GM23338 (cell line): ENCODE measurements around the gene RYR2. TPM values are rescaled to one million over a fixed set of nuclear protein-coding genes. Genes with fewer than 3 reads are reported as not detected.

ENCODE experiments used
- ATAC-seq: fragments of 200-7000 bp; cut with Tn5 transposase; 3 replicates; pipeline ENCODE4 v1.9.1; 2020
- DNase-seq: peaks from one replicate; pipeline ENCODE4 v3.0.0-alpha.2; 2015; ENCODE audit warnings: low spot score
- H2AFZ ChIP-seq: fragments of 200-600 bp; sonication (generic); 2 replicates; pipeline ENCODE4 v1.8.0; 2016; ENCODE audit warnings: antibody characterized with exemption, mild to moderate bottlenecking, moderate library complexity
- H3F3A ChIP-seq: fragments of 200-600 bp; sonication (generic); replicated peaks from 2 replicates; pipeline ENCODE4 v1.8.0; 2017; ENCODE audit warnings: antibody characterized with exemption, mixed run types, low read depth
- H3K27ac ChIP-seq: fragments of 200-600 bp; sonication (generic); 2 replicates; pipeline ENCODE4 v1.6.1; 2016; ENCODE audit warnings: low read depth
- H3K27me3 ChIP-seq: fragments of 200-600 bp; sonication (generic); 2 replicates; pipeline ENCODE4 v1.8.0; 2016; ENCODE audit warnings: mild to moderate bottlenecking, mixed run types, moderate library complexity; ENCODE audit not compliant: insufficient read depth
- H3K36me3 ChIP-seq: fragments of 200-600 bp; sonication (generic); 2 replicates; pipeline ENCODE4 v1.8.0; 2016; ENCODE audit warnings: mild to moderate bottlenecking; ENCODE audit not compliant: insufficient read depth
- H3K4me1 ChIP-seq: fragments of 200-600 bp; sonication (generic); 2 replicates; pipeline ENCODE4 v1.8.0; 2016; ENCODE audit warnings: mild to moderate bottlenecking, moderate library complexity; ENCODE audit not compliant: insufficient read depth
- H3K4me2 ChIP-seq: fragments of 200-600 bp; sonication (generic); 2 replicates; pipeline ENCODE4 v1.7.1; 2017; ENCODE audit warnings: mixed run types
- H3K4me3 ChIP-seq: fragments of 200-600 bp; sonication (generic); 2 replicates; pipeline ENCODE4 v1.6.1; 2016; ENCODE audit warnings: mixed run types
- H3K79me2 ChIP-seq: fragments of 200-600 bp; sonication (generic); replicated peaks from 2 replicates; pipeline ENCODE4 v1.8.0; 2017; ENCODE audit warnings: mild to moderate bottlenecking; ENCODE audit not compliant: insufficient read depth
- H3K9me2 ChIP-seq: fragments of 200-600 bp; sonication (generic); 2 replicates; pipeline ENCODE4 v1.8.0; 2017; ENCODE audit not compliant: insufficient read depth
- H4K20me1 ChIP-seq: fragments of 200-600 bp; sonication (generic); replicated peaks from 2 replicates; pipeline ENCODE4 v1.8.0; 2017; ENCODE audit warnings: mild to moderate bottlenecking; ENCODE audit not compliant: insufficient read depth
- H3K27ac Mint-ChIP-seq: 2 replicates; pipeline ENCODE4 v1.8.0; 2020; ENCODE audit warnings: inconsistent platforms, mild to moderate bottlenecking, moderate library complexity, mixed read lengths
- H3K27me3 Mint-ChIP-seq: 3 replicates; pipeline ENCODE4 v1.8.0; 2022; ENCODE audit warnings: low read depth, mild to moderate bottlenecking, moderate library complexity, mixed read lengths, inconsistent platforms; ENCODE audit not compliant: insufficient read depth, poor library complexity
- H3K36me3 Mint-ChIP-seq: 3 replicates; pipeline ENCODE4 v1.8.0; 2021; ENCODE audit warnings: low read depth, mild to moderate bottlenecking, inconsistent platforms, moderate library complexity, mixed read lengths
- H3K4me1 Mint-ChIP-seq: 3 replicates; pipeline ENCODE4 v1.8.0; 2020; ENCODE audit warnings: mild to moderate bottlenecking, inconsistent platforms, mixed read lengths
- H3K4me3 Mint-ChIP-seq: 3 replicates; pipeline ENCODE4 v1.8.0; 2021; ENCODE audit warnings: moderate library complexity, mild to moderate bottlenecking, inconsistent platforms, mixed read lengths
- H3K9me3 Mint-ChIP-seq: 3 replicates; pipeline ENCODE4 v1.8.0; 2020; ENCODE audit warnings: moderate library complexity, mild to moderate bottlenecking, inconsistent platforms, mixed read lengths
- NANOG ChIP-seq: IDR thresholded peaks from 2 replicates; pipeline ENCODE4 v1.6.1; 2016; ENCODE audit warnings: antibody characterized with exemption, borderline replicate concordance
- POLR2AphosphoS5 ChIP-seq: IDR thresholded peaks from 2 replicates; pipeline ENCODE4 v1.6.1; 2016; ENCODE audit warnings: antibody characterized with exemption, low read depth
- STAT1 ChIP-seq: IDR thresholded peaks from one replicate; pipeline ENCODE4 v1.6.1; 2016; ENCODE audit warnings: antibody characterized with exemption; ENCODE audit not compliant: unreplicated experiment
- ZNF331 ChIP-seq: fragments of 250-450 bp; sonication (Bioruptor Pico); IDR thresholded peaks from 2 replicates; pipeline ENCODE4 v1.5.0; 2020; ENCODE audit warnings: low read depth, mild to moderate bottlenecking, moderate library complexity
- polyA plus RNA-seq: library from polyadenylated mRNA; unstranded; fragments of >200 nt; fragmentation: Nextera tagmentation; extraction: Ambion mirVana; gene quantifications from 2 replicates; pipeline ENCODE4 v1.2.1, GENCODE V29; 2016
- total RNA-seq: library from RNA; depleted of rRNA; stranded (reverse); fragments of >200 nt; shearing (Covaris generic); gene quantifications from 2 replicates; pipeline ENCODE4 v1.2.3, GENCODE V29; 2014
- TF ChIP-seq, protein P1 (sequence below), 2 experiments: fragments of 200-600 bp in 1 of 2; sonication (generic) in 1 of 2; conservative IDR thresholded peaks; 2 replicates each; pipeline versions ENCODE4 v1.5.1 to v1.6.1; 2016 to 2017; ENCODE audit warnings: antibody characterized with exemption in 2 of 2, low read depth in 2 of 2, mild to moderate bottlenecking in 2 of 2, moderate library complexity in 1 of 2
- TF ChIP-seq, protein P2 (sequence below): IDR thresholded peaks from 2 replicates; pipeline ENCODE4 v1.6.1; 2016; ENCODE audit warnings: antibody characterized with exemption
- TF ChIP-seq, protein P3 (sequence below): IDR thresholded peaks from one replicate; pipeline ENCODE4 v1.6.1; 2018; ENCODE audit warnings: antibody characterized with exemption; ENCODE audit not compliant: unreplicated experiment

RYR2 gene
- total and polyA plus RNA-seq, 2 experiments from 2014 or later: 8.9 to 10.0 TPM

DNA sequence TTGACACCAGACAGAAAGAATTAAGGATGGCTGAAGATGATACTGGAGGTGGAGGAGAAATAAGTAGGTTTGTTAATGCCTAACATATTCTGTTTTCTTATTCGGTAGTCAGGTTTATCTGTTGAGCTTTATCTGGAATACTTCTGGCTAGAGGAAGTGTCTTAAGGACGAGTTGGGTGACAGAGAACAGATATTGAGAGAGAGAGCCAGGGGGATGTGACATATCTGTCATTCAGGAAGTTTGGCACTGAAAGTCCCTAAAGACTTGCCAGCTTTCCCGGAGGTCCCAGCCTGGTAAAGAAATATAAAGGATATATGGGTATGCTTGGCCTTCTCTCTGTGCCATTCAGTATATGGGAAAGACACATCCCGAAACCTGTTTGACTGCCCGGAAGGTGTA, 568.2 kb downstream of the RYR2 start (continued):
- TF ChIP-seq STAT1 (no peak), NANOG (no peak), POLR2AphosphoS5 (no peak)
- TF ChIP-seq, protein P1, sequence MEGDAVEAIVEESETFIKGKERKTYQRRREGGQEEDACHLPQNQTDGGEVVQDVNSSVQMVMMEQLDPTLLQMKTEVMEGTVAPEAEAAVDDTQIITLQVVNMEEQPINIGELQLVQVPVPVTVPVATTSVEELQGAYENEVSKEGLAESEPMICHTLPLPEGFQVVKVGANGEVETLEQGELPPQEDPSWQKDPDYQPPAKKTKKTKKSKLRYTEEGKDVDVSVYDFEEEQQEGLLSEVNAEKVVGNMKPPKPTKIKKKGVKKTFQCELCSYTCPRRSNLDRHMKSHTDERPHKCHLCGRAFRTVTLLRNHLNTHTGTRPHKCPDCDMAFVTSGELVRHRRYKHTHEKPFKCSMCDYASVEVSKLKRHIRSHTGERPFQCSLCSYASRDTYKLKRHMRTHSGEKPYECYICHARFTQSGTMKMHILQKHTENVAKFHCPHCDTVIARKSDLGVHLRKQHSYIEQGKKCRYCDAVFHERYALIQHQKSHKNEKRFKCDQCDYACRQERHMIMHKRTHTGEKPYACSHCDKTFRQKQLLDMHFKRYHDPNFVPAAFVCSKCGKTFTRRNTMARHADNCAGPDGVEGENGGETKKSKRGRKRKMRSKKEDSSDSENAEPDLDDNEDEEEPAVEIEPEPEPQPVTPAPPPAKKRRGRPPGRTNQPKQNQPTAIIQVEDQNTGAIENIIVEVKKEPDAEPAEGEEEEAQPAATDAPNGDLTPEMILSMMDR (conservative IDR thresholded peaks at IDR 0.05; ENCODE audit: low read depth in 2 of 2): no peak

DNA sequence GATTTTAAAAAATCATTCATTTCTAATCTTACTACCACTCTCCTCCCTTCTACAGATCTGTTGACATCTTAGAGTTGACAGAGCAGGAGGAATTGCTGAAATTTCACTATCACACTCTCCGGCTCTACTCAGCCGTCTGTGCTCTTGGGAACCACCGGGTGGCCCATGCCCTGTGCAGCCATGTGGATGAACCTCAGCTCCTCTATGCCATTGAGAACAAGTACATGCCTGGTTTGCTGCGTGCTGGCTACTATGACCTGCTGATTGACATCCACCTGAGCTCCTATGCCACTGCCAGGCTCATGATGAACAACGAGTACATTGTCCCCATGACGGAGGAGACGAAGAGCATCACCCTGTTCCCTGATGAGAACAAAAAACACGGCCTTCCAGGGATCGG, 572.0 kb downstream of the RYR2 start:
- H3K9me3 Mint-ChIP-seq: peaks cover 14% of the 10 kb centered on the region; the same call in 1 of the 3 replicates
- H3K4me3 Mint-ChIP-seq: no peak overlapping the region
- Histone ChIP-seq H3K36me3 (peaks cover 17% of the 10 kb centered on the region), H4K20me1 (no peaks in the 10 kb centered on the region), H2AFZ (no peak overlapping the region), H3K4me2 (no peak overlapping the region), H3K27ac (no peak overlapping the region), H3K27me3 (no peaks in the 10 kb centered on the region), H3K79me2 (no peaks in the 10 kb centered on the region), H3K4me3 (no peak overlapping the region), H3K9me2 (no peaks in the 10 kb centered on the region), H3K4me1 (no peaks in the 10 kb centered on the region), H3F3A (no peaks in the 10 kb centered on the region)
- ATAC-seq (peak; percentile 76), DNase-seq (peak; percentile 21)
- H3K36me3 Mint-ChIP-seq: peaks cover 27% of the 10 kb centered on the region
- H3K27ac Mint-ChIP-seq: no peak overlapping the region
- peaks cover 4% of the 10 kb centered on the region for H3K27me3 Mint-ChIP-seq
- H3K4me1 Mint-ChIP-seq: no peaks in the 10 kb centered on the region
- no peak for TF ChIP-seq ZNF331
- TF ChIP-seq, protein P1 (conservative IDR thresholded peaks at IDR 0.05; ENCODE audit: low read depth in 2 of 2): peak; percentile 9 to 27; a peak in 2 of 4 replicates

DNA sequence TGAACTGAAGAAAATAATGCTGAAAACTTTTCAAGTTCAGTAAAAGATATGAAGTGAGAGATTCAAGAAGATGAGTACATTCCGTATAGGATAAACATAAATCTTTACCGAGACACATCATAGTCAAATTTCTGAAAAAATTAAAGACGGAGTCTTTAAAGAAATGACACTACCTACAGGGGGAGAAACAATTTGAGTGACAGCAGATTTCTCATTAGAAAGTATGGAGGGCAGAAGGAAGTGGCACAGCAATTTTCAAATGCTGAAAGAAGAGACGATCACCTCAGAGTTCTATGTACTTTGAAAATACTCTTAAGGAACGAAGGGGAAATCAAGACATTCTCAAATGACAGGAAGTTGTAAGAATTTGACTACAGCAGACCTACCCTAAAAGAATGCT, 577.6 kb downstream of the RYR2 start:
- Histone ChIP-seq H3K36me3 (peaks cover 19% of the 10 kb centered on the region), H4K20me1 (no peaks in the 10 kb centered on the region)
- peaks cover 36% of the 10 kb centered on the region for H3K36me3 Mint-ChIP-seq

More for the DNA sequence above, 577.6 kb downstream of the RYR2 start:
- Mint-ChIP-seq H3K27me3 (peaks cover 4% of the 10 kb centered on the region), H3K4me3 (no peak overlapping the region), H3K4me1 (no peaks in the 10 kb centered on the region), H3K9me3 (peaks cover 22% of the 10 kb centered on the region; the same call in 2 of the 3 replicates), H3K27ac (no peak overlapping the region)
- H3K9me2 ChIP-seq: no peaks in the 10 kb centered on the region
- no peak for ATAC-seq
- no peaks in the 10 kb centered on the region for H3F3A ChIP-seq
- H3K4me2 ChIP-seq: no peak overlapping the region
- H3K27ac ChIP-seq: no peak overlapping the region
- H3K4me1 ChIP-seq: no peaks in the 10 kb centered on the region
- no peaks in the 10 kb centered on the region for H3K79me2 ChIP-seq
- no peak for DNase-seq
- H3K27me3 ChIP-seq: no peaks in the 10 kb centered on the region
- TF ChIP-seq, protein P2, sequence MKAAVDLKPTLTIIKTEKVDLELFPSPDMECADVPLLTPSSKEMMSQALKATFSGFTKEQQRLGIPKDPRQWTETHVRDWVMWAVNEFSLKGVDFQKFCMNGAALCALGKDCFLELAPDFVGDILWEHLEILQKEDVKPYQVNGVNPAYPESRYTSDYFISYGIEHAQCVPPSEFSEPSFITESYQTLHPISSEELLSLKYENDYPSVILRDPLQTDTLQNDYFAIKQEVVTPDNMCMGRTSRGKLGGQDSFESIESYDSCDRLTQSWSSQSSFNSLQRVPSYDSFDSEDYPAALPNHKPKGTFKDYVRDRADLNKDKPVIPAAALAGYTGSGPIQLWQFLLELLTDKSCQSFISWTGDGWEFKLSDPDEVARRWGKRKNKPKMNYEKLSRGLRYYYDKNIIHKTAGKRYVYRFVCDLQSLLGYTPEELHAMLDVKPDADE: no peak
- TF ChIP-seq, protein P3, sequence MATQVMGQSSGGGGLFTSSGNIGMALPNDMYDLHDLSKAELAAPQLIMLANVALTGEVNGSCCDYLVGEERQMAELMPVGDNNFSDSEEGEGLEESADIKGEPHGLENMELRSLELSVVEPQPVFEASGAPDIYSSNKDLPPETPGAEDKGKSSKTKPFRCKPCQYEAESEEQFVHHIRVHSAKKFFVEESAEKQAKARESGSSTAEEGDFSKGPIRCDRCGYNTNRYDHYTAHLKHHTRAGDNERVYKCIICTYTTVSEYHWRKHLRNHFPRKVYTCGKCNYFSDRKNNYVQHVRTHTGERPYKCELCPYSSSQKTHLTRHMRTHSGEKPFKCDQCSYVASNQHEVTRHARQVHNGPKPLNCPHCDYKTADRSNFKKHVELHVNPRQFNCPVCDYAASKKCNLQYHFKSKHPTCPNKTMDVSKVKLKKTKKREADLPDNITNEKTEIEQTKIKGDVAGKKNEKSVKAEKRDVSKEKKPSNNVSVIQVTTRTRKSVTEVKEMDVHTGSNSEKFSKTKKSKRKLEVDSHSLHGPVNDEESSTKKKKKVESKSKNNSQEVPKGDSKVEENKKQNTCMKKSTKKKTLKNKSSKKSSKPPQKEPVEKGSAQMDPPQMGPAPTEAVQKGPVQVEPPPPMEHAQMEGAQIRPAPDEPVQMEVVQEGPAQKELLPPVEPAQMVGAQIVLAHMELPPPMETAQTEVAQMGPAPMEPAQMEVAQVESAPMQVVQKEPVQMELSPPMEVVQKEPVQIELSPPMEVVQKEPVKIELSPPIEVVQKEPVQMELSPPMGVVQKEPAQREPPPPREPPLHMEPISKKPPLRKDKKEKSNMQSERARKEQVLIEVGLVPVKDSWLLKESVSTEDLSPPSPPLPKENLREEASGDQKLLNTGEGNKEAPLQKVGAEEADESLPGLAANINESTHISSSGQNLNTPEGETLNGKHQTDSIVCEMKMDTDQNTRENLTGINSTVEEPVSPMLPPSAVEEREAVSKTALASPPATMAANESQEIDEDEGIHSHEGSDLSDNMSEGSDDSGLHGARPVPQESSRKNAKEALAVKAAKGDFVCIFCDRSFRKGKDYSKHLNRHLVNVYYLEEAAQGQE: no peak
- no peak overlapping the region for H3K4me3 ChIP-seq
- H2AFZ ChIP-seq: no peak overlapping the region
